Neuron (in vitro differentiated cells): ENCODE data around the gene STPG2.
"Not testable (repeated sequence)": the region's sequence is repeated elsewhere in the genome, so short reads cannot be mapped to it uniquely, and the experiment has no call there.

ENCODE experiments used
- H2AFZ ChIP-seq: one replicate; pipeline ENCODE4 v1.6.1; 2013; ENCODE audit warnings: low read depth, mild to moderate bottlenecking, inconsistent platforms, low read length, moderate library complexity
- H3K27me3 ChIP-seq: one replicate; pipeline ENCODE4 v1.6.1; 2013; ENCODE audit warnings: low read length; ENCODE audit not compliant: insufficient read depth
- H3K36me3 ChIP-seq: one replicate; pipeline ENCODE4 v1.6.1; 2013; ENCODE audit warnings: low read length; ENCODE audit not compliant: insufficient read depth
- H3K4me1 ChIP-seq: one replicate; pipeline ENCODE4 v1.6.1; 2013; ENCODE audit warnings: low read length; ENCODE audit not compliant: insufficient read depth
- H3K4me3 ChIP-seq: 2 replicates; pipeline ENCODE4 v1.5.1; 2013; ENCODE audit warnings: mild to moderate bottlenecking, low read length, moderate library complexity
- H3K9me3 ChIP-seq: one replicate; pipeline ENCODE4 v1.6.1; 2013; ENCODE audit warnings: low read length

Gene STPG2

GRCh38 chr4:97664741-97665140 is 478.5 kb downstream of the STPG2 start:
- no peaks in the 10 kb centered on the region for H3K4me1 ChIP-seq
- H2AFZ ChIP-seq: no peak overlapping the region
- H3K27me3 ChIP-seq: no peaks in the 10 kb centered on the region
- no peaks in the 10 kb centered on the region for H3K36me3 ChIP-seq
- H3K9me3 ChIP-seq: peaks cover 11% of the 10 kb centered on the region
- no peak overlapping the region for H3K4me3 ChIP-seq

GRCh38 chr4:97662133-97662532 is 481.1 kb downstream of the STPG2 start:
- H3K36me3 ChIP-seq: no peaks in the 10 kb centered on the region
- H3K4me1 ChIP-seq: no peaks in the 10 kb centered on the region
- H3K9me3 ChIP-seq: peaks cover 11% of the 10 kb centered on the region
- no peak overlapping the region for H2AFZ ChIP-seq
- no peaks in the 10 kb centered on the region for H3K27me3 ChIP-seq
- H3K4me3 ChIP-seq: no peak overlapping the region

GRCh38 chr4:97656044-97656720 is 487.1 kb downstream of the STPG2 start:
- Histone ChIP-seq H3K27me3 (no peaks in the 10 kb centered on the region), H2AFZ (no peak overlapping the region), H3K4me1 (no peaks in the 10 kb centered on the region), H3K36me3 (no peaks in the 10 kb centered on the region), H3K4me3 (no peak overlapping the region), H3K9me3 (no peaks in the 10 kb centered on the region)

GRCh38 chr4:97653701-97654100 is 489.6 kb downstream of the STPG2 start:
- Histone ChIP-seq H3K27me3 (no peaks in the 10 kb centered on the region), H3K4me3 (no peak overlapping the region), H2AFZ (no peak overlapping the region), H3K4me1 (no peaks in the 10 kb centered on the region), H3K9me3 (no peaks in the 10 kb centered on the region), H3K36me3 (no peaks in the 10 kb centered on the region)

GRCh38 chr4:97646997-97647396 is 496.3 kb downstream of the STPG2 start:
- H2AFZ ChIP-seq: no peak overlapping the region
- no peak overlapping the region for H3K4me3 ChIP-seq
- H3K27me3 ChIP-seq: no peaks in the 10 kb centered on the region
- H3K36me3 ChIP-seq: no peaks in the 10 kb centered on the region
- peaks cover 7% of the 10 kb centered on the region for H3K4me1 ChIP-seq
- no peaks in the 10 kb centered on the region for H3K9me3 ChIP-seq

GRCh38 chr4:97645071-97645821 is 498.0 kb downstream of the STPG2 start:
- Histone ChIP-seq H3K27me3 (no peaks in the 10 kb centered on the region), H3K9me3 (no peaks in the 10 kb centered on the region), H3K4me1 (peaks cover 7% of the 10 kb centered on the region), H3K4me3 (no peak overlapping the region), H3K36me3 (no peaks in the 10 kb centered on the region), H2AFZ (peak overlapping the region; percentile 36)

GRCh38 chr4:97643179-97643578 is 500.1 kb downstream of the STPG2 start:
- H2AFZ ChIP-seq: no peak overlapping the region

GRCh38 chr4:97639961-97640360 is 503.3 kb downstream of the STPG2 start:
- no peak overlapping the region for H2AFZ ChIP-seq

More at GRCh38 chr4:97643179-97643578, 500.1 kb downstream of the STPG2 start:
- Histone ChIP-seq H3K4me3 (no peak overlapping the region), H3K4me1 (peaks cover 7% of the 10 kb centered on the region), H3K27me3 (no peaks in the 10 kb centered on the region), H3K36me3 (no peaks in the 10 kb centered on the region), H3K9me3 (no peaks in the 10 kb centered on the region)

GRCh38 chr4:97633831-97634230 is 509.4 kb downstream of the STPG2 start:
- H3K27me3 ChIP-seq, H3K4me1 ChIP-seq, H3K9me3 ChIP-seq, H3K4me3 ChIP-seq, H2AFZ ChIP-seq, H3K36me3 ChIP-seq: not testable (repeated sequence)

More at GRCh38 chr4:97639961-97640360, 503.3 kb downstream of the STPG2 start:
- no peaks in the 10 kb centered on the region for H3K36me3 ChIP-seq
- no peaks in the 10 kb centered on the region for H3K27me3 ChIP-seq
- no peaks in the 10 kb centered on the region for H3K9me3 ChIP-seq
- no peak overlapping the region for H3K4me3 ChIP-seq
- peaks cover 3% of the 10 kb centered on the region for H3K4me1 ChIP-seq

- Histone ChIP-seq H2AFZ (peak overlapping the region; percentile 44), H3K9me3 (peaks cover 2% of the 10 kb centered on the region), H3K36me3 (no peaks in the 10 kb centered on the region), H3K4me1 (peaks cover 4% of the 10 kb centered on the region), H3K4me3 (no peak overlapping the region), H3K27me3 (no peaks in the 10 kb centered on the region)
These were observed 515.5 kb downstream of the STPG2 start for GRCh38 chr4:97627750-97628149.

- H3K4me1 ChIP-seq: peaks cover 4% of the 10 kb centered on the region
- peaks cover 2% of the 10 kb centered on the region for H3K9me3 ChIP-seq
- H2AFZ ChIP-seq: no peak overlapping the region
- no peaks in the 10 kb centered on the region for H3K36me3 ChIP-seq
- no peaks in the 10 kb centered on the region for H3K27me3 ChIP-seq
- no peak overlapping the region for H3K4me3 ChIP-seq
These were observed 519.1 kb downstream of the STPG2 start for GRCh38 chr4:97624204-97624603.

- no peaks in the 10 kb centered on the region for H3K27me3 ChIP-seq
These were observed 537.3 kb downstream of the STPG2 start for GRCh38 chr4:97605932-97606331.

GRCh38 chr4:97593248-97593647 is 550.0 kb downstream of the STPG2 start:
- Histone ChIP-seq H3K36me3 (no peaks in the 10 kb centered on the region), H3K9me3 (no peaks in the 10 kb centered on the region), H3K27me3 (no peaks in the 10 kb centered on the region), H3K4me1 (no peaks in the 10 kb centered on the region), H2AFZ (no peak overlapping the region), H3K4me3 (no peak overlapping the region)

More at GRCh38 chr4:97605932-97606331, 537.3 kb downstream of the STPG2 start:
- Histone ChIP-seq H2AFZ (no peak overlapping the region), H3K4me1 (no peaks in the 10 kb centered on the region), H3K36me3 (no peaks in the 10 kb centered on the region), H3K4me3 (no peak overlapping the region), H3K9me3 (no peaks in the 10 kb centered on the region)
